H1 (cell line): ENCODE measurements around the gene SVOPL. TPM values are rescaled to one million over a fixed set of nuclear protein-coding genes. Genes with fewer than 3 reads are reported as not detected.

Source experiments
- CTCF ChIA-PET: fragments of 300-600 bp; sonication (Branson Sonifier 250); formaldehyde crosslinking; loops from one replicate; lab custom pipeline; 2021; ENCODE audit not compliant: partially characterized antibody; lab: Charles Lee
- POLR2A ChIA-PET: fragments of 300-600 bp; sonication (Branson Sonifier 250); formaldehyde crosslinking; loops from one replicate; lab custom pipeline; 2021; ENCODE audit warnings: inconsistent platforms; ENCODE audit not compliant: partially characterized antibody; lab: Charles Lee
- DNase-seq, 2 experiments: peaks; one replicate each; pipeline versions ENCODE4 v3.0.0 to v3.0.0-alpha.2; 2010 to 2022; ENCODE audit warnings: low spot score in 2 of 2, low read depth in 1 of 2, mixed read lengths in 1 of 2
- FAIRE-seq: peaks from 2 replicates; lab custom pipeline; 2011; peaks lifted over from hg19 to GRCh38; lab: Jason Lieb, UNC
- H2AFZ ChIP-seq: 2 replicates; pipeline ENCODE4 v1.8.1; 2012; ENCODE audit warnings: low read length, inconsistent platforms
- H2AK5ac ChIP-seq: 2 replicates; pipeline ENCODE4 v1.6.1; 2013; ENCODE audit warnings: low read depth, low read length
- H2BK120ac ChIP-seq: replicated peaks from 2 replicates; pipeline ENCODE3; 2013; ENCODE audit warnings: low read depth, low read length, inconsistent platforms
- H2BK12ac ChIP-seq: 2 replicates; pipeline ENCODE4 v1.6.1; 2013; ENCODE audit warnings: low read depth, low read length
- H2BK15ac ChIP-seq: 2 replicates; pipeline ENCODE4 v1.6.1; 2013; ENCODE audit warnings: low read length
- H2BK20ac ChIP-seq: 2 replicates; pipeline ENCODE4 v1.6.1; 2013; ENCODE audit warnings: low read length
- H2BK5ac ChIP-seq: 2 replicates; pipeline ENCODE4 v1.6.1; 2013; ENCODE audit warnings: low read depth, low read length
- H3K14ac ChIP-seq: 2 replicates; pipeline ENCODE4 v1.6.1; 2013; ENCODE audit warnings: inconsistent platforms; ENCODE audit not compliant: insufficient read length
- H3K18ac ChIP-seq: 2 replicates; pipeline ENCODE4 v1.6.1; 2013; ENCODE audit warnings: low read length; ENCODE audit errors: extremely low read depth
- H3K23ac ChIP-seq: 2 replicates; pipeline ENCODE4 v1.6.1; 2013; ENCODE audit warnings: inconsistent platforms; ENCODE audit not compliant: insufficient read length
- H3K23me2 ChIP-seq: 2 replicates; pipeline ENCODE4 v1.6.1; 2013; ENCODE audit warnings: low read depth, low read length
- H3K27ac ChIP-seq: 2 replicates; pipeline ENCODE4 v1.6.1; 2011; ENCODE audit warnings: low read depth, low read length, inconsistent platforms
- H3K27me3 ChIP-seq, 4 experiments: replicated peaks in 1 of 4; 1 replicate in 1 of 4; 2 replicates in 3 of 4; pipeline versions ENCODE4 v1.6.1 to v1.8.1; 2011 to 2013; ENCODE audit warnings: low read length in 3 of 4, mild to moderate bottlenecking in 3 of 4, inconsistent platforms in 2 of 4, mixed read lengths in 2 of 4, moderate library complexity in 1 of 4; ENCODE audit not compliant: control insufficient read depth in 3 of 4, insufficient read depth in 3 of 4; ENCODE audit errors: extremely low read depth in 1 of 4
- H3K36me3 ChIP-seq, 4 experiments: 2 replicates each; pipeline versions ENCODE4 v1.6.1 to v1.8.1; 2011 to 2013; ENCODE audit warnings: mild to moderate bottlenecking in 4 of 4, low read length in 3 of 4, moderate library complexity in 2 of 4, control low read depth in 1 of 4, inconsistent platforms in 1 of 4; ENCODE audit not compliant: insufficient read depth in 4 of 4, control insufficient read depth in 2 of 4
- H3K4ac ChIP-seq: replicated peaks from 2 replicates; pipeline ENCODE3; 2013; ENCODE audit warnings: low read length, low read depth, mixed read lengths, inconsistent platforms; ENCODE audit not compliant: insufficient read length
- H3K4me1 ChIP-seq, 4 experiments: replicated peaks in 1 of 4; 1 replicate in 1 of 4; 2 replicates in 3 of 4; pipeline versions ENCODE4 v1.6.1 to v1.8.1; 2011 to 2013; ENCODE audit warnings: low read length in 3 of 4, inconsistent platforms in 2 of 4, mixed read lengths in 1 of 4; ENCODE audit not compliant: insufficient read depth in 4 of 4, control insufficient read depth in 3 of 4
- H3K4me2 ChIP-seq, 2 experiments: 2 replicates each; pipeline versions ENCODE4 v1.6.1 to v1.8.1; 2011 to 2013; ENCODE audit warnings: low read depth in 2 of 2, low read length in 2 of 2, control low read depth in 1 of 2, inconsistent platforms in 1 of 2, mild to moderate bottlenecking in 1 of 2; ENCODE audit not compliant: insufficient read depth in 1 of 2
- H3K4me3 ChIP-seq, 4 experiments: fragments of 200-600, 300-600 bp in 1 of 4; sonication (generic), shearing (Covaris generic), sonication (Bioruptor Twin) in 1 of 4; 2 replicates each; pipeline versions ENCODE4 v1.5.1 to v1.8.1; 2011 to 2016; ENCODE audit warnings: low read length in 4 of 4, low read depth in 3 of 4, control low read depth in 2 of 4, inconsistent platforms in 2 of 4, mild to moderate bottlenecking in 2 of 4, mixed read lengths in 1 of 4, moderate library complexity in 1 of 4; ENCODE audit not compliant: insufficient read depth in 2 of 4; ENCODE audit errors: extremely low read depth in 1 of 4
- H3K56ac ChIP-seq: replicated peaks from 2 replicates; pipeline ENCODE3; 2013; ENCODE audit warnings: low read depth, mild to moderate bottlenecking, mixed read lengths, low read length, inconsistent platforms; ENCODE audit not compliant: insufficient read length
- H3K79me1 ChIP-seq: 2 replicates; pipeline ENCODE4 v1.6.1; 2013; ENCODE audit warnings: low read depth, low read length, control low read depth
- H3K79me2 ChIP-seq, 2 experiments: 2 replicates each; pipeline versions ENCODE4 v1.6.1 to v1.8.1; 2012 to 2013; ENCODE audit warnings: low read length in 2 of 2, mild to moderate bottlenecking in 2 of 2, inconsistent platforms in 1 of 2; ENCODE audit not compliant: insufficient read depth in 2 of 2, control insufficient read depth in 1 of 2
- H3K9ac ChIP-seq, 4 experiments: replicated peaks in 1 of 4; 1 replicate in 1 of 4; 2 replicates in 3 of 4; pipeline versions ENCODE4 v1.6.1 to v1.8.1; 2011 to 2013; ENCODE audit warnings: low read depth in 3 of 4, low read length in 3 of 4, control low read depth in 2 of 4, mild to moderate bottlenecking in 2 of 4, moderate library complexity in 2 of 4, inconsistent platforms in 1 of 4; ENCODE audit errors: extremely low read depth in 1 of 4
- H3K9me3 ChIP-seq, 2 experiments: 2 replicates each; pipeline versions ENCODE4 v1.6.1 to v1.8.1; 2012 to 2013; ENCODE audit warnings: mild to moderate bottlenecking in 2 of 2, moderate library complexity in 2 of 2, control low read depth in 1 of 2, inconsistent platforms in 1 of 2, low read depth in 1 of 2, low read length in 1 of 2, mixed read lengths in 1 of 2; ENCODE audit not compliant: insufficient read depth in 2 of 2
- H4K20me1 ChIP-seq, 2 experiments: replicated peaks in 1 of 2; 2 replicates each; pipeline versions ENCODE3 to v1.8.1; 2011 to 2013; ENCODE audit warnings: inconsistent platforms in 2 of 2, low read length in 2 of 2, mild to moderate bottlenecking in 1 of 2; ENCODE audit not compliant: insufficient read depth in 2 of 2, control insufficient read depth in 1 of 2
- H4K5ac ChIP-seq: 2 replicates; pipeline ENCODE4 v1.6.1; 2013; ENCODE audit warnings: low read length, low read depth, mixed read lengths, inconsistent platforms; ENCODE audit not compliant: insufficient read length
- H4K8ac ChIP-seq: 2 replicates; pipeline ENCODE4 v1.8.0; 2013; ENCODE audit warnings: mild to moderate bottlenecking, moderate library complexity, low read length, inconsistent platforms; ENCODE audit not compliant: insufficient read depth; ENCODE audit errors: extremely low read depth
- H4K91ac ChIP-seq: replicated peaks from 2 replicates; pipeline ENCODE3; 2013; ENCODE audit warnings: low read length, mixed read lengths, inconsistent platforms; ENCODE audit not compliant: insufficient read length
- ATF2 ChIP-seq: IDR thresholded peaks from 2 replicates; pipeline ENCODE4 v1.6.1; 2012; ENCODE audit warnings: low read length, inconsistent platforms
- BCL11A ChIP-seq, 2 experiments: IDR thresholded peaks; one replicate each; pipeline ENCODE4 v1.6.1; 2011; ENCODE audit warnings: low read depth in 2 of 2, low read length in 2 of 2, mild to moderate bottlenecking in 2 of 2
- KDM5A ChIP-seq: fragments of 200-600 bp; IDR thresholded peaks from 2 replicates; pipeline ENCODE4 v1.7.1; 2012; ENCODE audit warnings: mild to moderate bottlenecking, low read length, inconsistent platforms, mixed read lengths
- NANOG ChIP-seq: IDR thresholded peaks from 2 replicates; pipeline ENCODE4 v1.6.1; 2011; ENCODE audit warnings: low read length, low read depth, mild to moderate bottlenecking, inconsistent platforms; ENCODE audit not compliant: insufficient read depth, poor library complexity, severe bottlenecking
- POLR2A ChIP-seq, 2 experiments: IDR thresholded peaks; 1 replicate in 1 of 2; 2 replicates in 1 of 2; pipeline ENCODE4 v1.6.1; 2011; ENCODE audit warnings: low read depth in 2 of 2, low read length in 2 of 2, mild to moderate bottlenecking in 2 of 2; ENCODE audit errors: control extremely low read depth in 1 of 2
- POLR2AphosphoS5 ChIP-seq: IDR thresholded peaks from 2 replicates; pipeline ENCODE4 v1.6.1; 2011; ENCODE audit warnings: low read depth, low read length
- POU5F1 ChIP-seq: IDR thresholded peaks from 2 replicates; pipeline ENCODE4 v1.6.1; 2011; ENCODE audit warnings: low read depth, mild to moderate bottlenecking, low read length, moderate library complexity
- RXRA ChIP-seq: IDR thresholded peaks from 2 replicates; pipeline ENCODE4 v1.6.1; 2011; ENCODE audit warnings: low read depth, mild to moderate bottlenecking, low read length, moderate library complexity; ENCODE audit not compliant: insufficient read depth
- SIRT6 ChIP-seq: IDR thresholded peaks from one replicate; pipeline ENCODE4 v1.7.1; 2012; ENCODE audit warnings: low read length, inconsistent platforms
- SP2 ChIP-seq: IDR thresholded peaks from 2 replicates; pipeline ENCODE4 v1.6.1; 2012; ENCODE audit warnings: mild to moderate bottlenecking, low read length, inconsistent platforms
- SRF ChIP-seq: IDR thresholded peaks from 2 replicates; pipeline ENCODE4 v1.6.1; 2011; ENCODE audit warnings: mild to moderate bottlenecking, low read depth, low read length, moderate library complexity
- ZNF274 ChIP-seq: IDR thresholded peaks from 2 replicates; pipeline ENCODE4 v1.7.0; 2012; ENCODE audit warnings: low read length, borderline replicate concordance; ENCODE audit errors: extremely low read depth
- WGBS, 2 experiments: shearing (Covaris generic) in 1 of 2; methylation state at CpG; one replicate each; pipeline versions ENCODE4 v1.1.6 to v1.1.7; 2013 to 2015; ENCODE audit warnings: low lambda C conversion rate in 2 of 2, mixed read lengths in 2 of 2, inconsistent platforms in 1 of 2, low coverage in 1 of 2, missing lambda C conversion rate in 1 of 2; ENCODE audit not compliant: insufficient replicate concordance in 2 of 2, insufficient coverage in 1 of 2, insufficient read length in 1 of 2; ENCODE audit errors: extremely low coverage in 1 of 2, missing lambda C conversion rate in 1 of 2; 5-methylcytosine and 5-hydroxymethylcytosine counted together
- polyA plus RNA-seq, 7 experiments: library from polyadenylated mRNA; depleted of rRNA in 3 of 7; stranded (reverse) in 5 of 7; unstranded in 2 of 7; fragments of >200 nt in 5 of 7; fragments of 200-250 nt in 2 of 7; gene quantifications; 1 replicate in 5 of 7; 2 replicates in 1 of 7; 4 replicates in 1 of 7; pipeline versions ENCODE4 v1.2.1 to v1.2.3, GENCODE V29; 2011 to 2013; ENCODE audit warnings: missing spikeins in 2 of 7, mixed read lengths in 2 of 7
- total RNA-seq: library from RNA; stranded (reverse); fragmentation: NEBNext Ultra II Directional; extraction: Animal tissue kit (Norgen Biotek cat#: 25700); gene quantifications from 2 replicates; pipeline ENCODE4 v1.2.1, GENCODE V29; 2021
- TF ChIP-seq, protein P1 (sequence below): IDR thresholded peaks from 2 replicates; pipeline ENCODE4 v1.6.1; 2012; ENCODE audit warnings: inconsistent platforms

Gene SVOPL
- total and polyA plus RNA-seq, 2 of the 8 experiments (the other 6 are each of a cell fraction or from before 2014, with no cell fraction given), result 1.1 to 1.4 TPM

- no peak overlapping the region for H2BK12ac ChIP-seq
- no peak overlapping the region for H3K9ac ChIP-seq
- H2BK15ac ChIP-seq, result no peak overlapping the region
- FAIRE-seq (no peak), DNase-seq (no peak)
- H2AFZ ChIP-seq, result no peak overlapping the region
- H3K4me1 ChIP-seq, result peaks cover 0 to 4% (median 0%) of the 10 kb centered on the region in 4 experiments; a peak in 1 of 7 replicates
- no peak overlapping the region for H3K27ac ChIP-seq
- no peak overlapping the region for H2BK120ac ChIP-seq
- H3K14ac ChIP-seq, result no peak overlapping the region
- ChIA-PET CTCF (interaction anchor here (0.6 to 1.2 kb wide), 2 partner anchors 12 to 1627 kb away, joined by 3 to 4 read pairs; no protein-coding TSS in a partner anchor), POLR2A (no interaction called here)
- no peak overlapping the region for H4K91ac ChIP-seq
- peaks cover 6 to 10% of the 10 kb centered on the region in 2 experiments; a peak in 3 of 4 replicates for H3K9me3 ChIP-seq
- no peak overlapping the region for H3K4me2 ChIP-seq
- H3K23me2 ChIP-seq, result no peaks in the 10 kb centered on the region
- H4K20me1 ChIP-seq, result no peaks in the 10 kb centered on the region
- 79% methylated on average over 5 of the region's 5 CpGs; no CpG with 5 or more reads in 1 of the 2 experiments for WGBS, 2 experiments
- H3K36me3 ChIP-seq, result peaks cover 0 to 5% (median 0%) of the 10 kb centered on the region in 4 experiments; a peak in 1 of 8 replicates
- no peak overlapping the region for H2BK5ac ChIP-seq
- no peak overlapping the region for H3K18ac ChIP-seq
- H3K4ac ChIP-seq, result no peak overlapping the region
- H2AK5ac ChIP-seq, result no peak overlapping the region
- no peak overlapping the region for H2BK20ac ChIP-seq
- H4K5ac ChIP-seq, result no peak overlapping the region
- no peaks in the 10 kb centered on the region for H3K79me2 ChIP-seq
- H3K23ac ChIP-seq, result no peak overlapping the region
- no peaks in the 10 kb centered on the region for H3K27me3 ChIP-seq
- no peak overlapping the region for H3K56ac ChIP-seq
- H3K79me1 ChIP-seq, result no peaks in the 10 kb centered on the region
- no peak overlapping the region; the same call in 1 of the 2 replicates for H4K8ac ChIP-seq
- no peak overlapping the region for H3K4me3 ChIP-seq
- TF ChIP-seq SP2 (no peak), BCL11A (IDR thresholded peaks at IDR 0.05; ENCODE audit: low read depth in 2 of 2, low read length in 2 of 2) (no peak), POU5F1 (no peak), POLR2A (IDR thresholded peaks at IDR 0.05; ENCODE audit: control extremely low read depth in 1 of 2, low read depth in 2 of 2, low read length in 2 of 2) (no peak), NANOG (no peak), SRF (no peak), SIRT6 (no peak), ATF2 (no peak), KDM5A (no peak), RXRA (no peak), POLR2AphosphoS5 (no peak), ZNF274 (no peak)
- TF ChIP-seq, protein P1, sequence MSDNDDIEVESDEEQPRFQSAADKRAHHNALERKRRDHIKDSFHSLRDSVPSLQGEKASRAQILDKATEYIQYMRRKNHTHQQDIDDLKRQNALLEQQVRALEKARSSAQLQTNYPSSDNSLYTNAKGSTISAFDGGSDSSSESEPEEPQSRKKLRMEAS, result no peak
These were observed 46.5 kb downstream of the SVOPL start for GRCh38 chr7:138654616-138655015.
